Measurements from ENCODE around the gene HHATL. TPM values are rescaled to one million over a fixed set of nuclear protein-coding genes. Genes with fewer than 3 reads are reported as not detected.

Gene HHATL
- total RNA-seq, 4 donors from 2014 or later, result 0.34 to 6.1 (median 1.5) TPM; not detected in 1

GRCh38 chr3:42747581-42747980, 45.0 kb upstream of the HHATL start:
- no peak overlapping the region for H3K4me3 ChIP-seq (ENCODE audit: low read depth, poor library complexity, severe bottlenecking)
- intact Hi-C loops (cut with DNase I; ENCODE audit: low total_unique reads), result no loop called here
- 23 to 28% methylated on average over 6 of the region's 6 CpGs for WGBS, 2 donors
- TF ChIP-seq CTCF (IDR thresholded peaks at IDR 0.05) (no peak), POLR2A (IDR thresholded peaks at IDR 0.05) (no peak)
- peak in 1 of 2 donors; percentile 79 for DNase-seq (ENCODE audit: low spot score in 2 of 2)

GRCh38 chr3:42746455-42747450, 44.2 kb upstream of the HHATL start:
- 69 to 72% methylated on average over 11 of the region's 11 CpGs for WGBS, 2 donors
- intact Hi-C loops (cut with DNase I; ENCODE audit: low total_unique reads), result no loop called here

GRCh38 chr3:42745776-42746454, 43.3 kb upstream of the HHATL start:
- 42 to 45% methylated on average over 8 of the region's 8 CpGs for WGBS, 2 donors
- DNase-seq (ENCODE audit: low spot score in 2 of 2), result peak; percentile 12 to 58
- intact Hi-C loops (cut with DNase I; ENCODE audit: low total_unique reads), result no loop called here
- TF ChIP-seq CTCF (IDR thresholded peaks at IDR 0.05) (no peak), POLR2A (IDR thresholded peaks at IDR 0.05) (no peak)
- no peak overlapping the region for H3K4me3 ChIP-seq (ENCODE audit: low read depth, poor library complexity, severe bottlenecking)

More at GRCh38 chr3:42746455-42747450, 44.2 kb upstream of the HHATL start:
- TF ChIP-seq CTCF (IDR thresholded peaks at IDR 0.05) (no peak), POLR2A (IDR thresholded peaks at IDR 0.05) (no peak)
- DNase-seq (ENCODE audit: low spot score in 2 of 2), result peak in 1 of 2 donors; percentile 84
- no peak overlapping the region for H3K4me3 ChIP-seq (ENCODE audit: low read depth, poor library complexity, severe bottlenecking)

- WGBS, 2 donors, result 39 to 41% methylated on average over 3 of the region's 3 CpGs
- no peak for TF ChIP-seq POLR2A (IDR thresholded peaks at IDR 0.05)
- no peak for TF ChIP-seq CTCF (IDR thresholded peaks at IDR 0.05)
- DNase-seq (ENCODE audit: low spot score in 2 of 2), result peak; percentile 9 to 59
- intact Hi-C loops (cut with DNase I; ENCODE audit: low total_unique reads), result no loop called here
- no peak overlapping the region for H3K4me3 ChIP-seq (ENCODE audit: low read depth, poor library complexity, severe bottlenecking)
These were observed 42.7 kb upstream of the HHATL start for GRCh38 chr3:42745291-42745745.

GRCh38 chr3:42743204-42743995, 40.8 kb upstream of the HHATL start:
- no peak for TF ChIP-seq POLR2A (IDR thresholded peaks at IDR 0.05)
- no peak for TF ChIP-seq CTCF (IDR thresholded peaks at IDR 0.05)
- intact Hi-C loops (cut with DNase I; ENCODE audit: low total_unique reads), result no loop called here
- 86 to 99% methylated on average over 7 of the region's 7 CpGs for WGBS, 2 donors
- H3K4me3 ChIP-seq (ENCODE audit: low read depth, poor library complexity, severe bottlenecking), result no peak overlapping the region
- DNase-seq (ENCODE audit: low spot score in 2 of 2), result peak; percentile 12 to 77
